MCF 10A (cell line): ENCODE results near the gene LPIN1. TPM values are rescaled to one million over a fixed set of nuclear protein-coding genes. Genes with fewer than 3 reads are reported as not detected.

Source experiments
- BruUV-seq: library from RNA; stranded (reverse); fragments of 400-500 nt; replicated peaks from 2 replicates; lab custom pipeline; 2021; lab: Mats Ljungman, UMichigan
- CTCF ChIA-PET: fragments of 300-600 bp; sonication (Branson Sonifier 250); formaldehyde crosslinking; extraction: SDS; loops from one replicate; lab custom pipeline; 2021; ENCODE audit warnings: antibody characterized with exemption, inconsistent platforms; lab: Yijun Ruan, JAX
- POLR2A ChIA-PET: fragments of 300-600, 350-650 bp; sonication (Branson Sonifier 250); formaldehyde crosslinking; extraction: SDS; loops from one replicate; lab custom pipeline; 2020; ENCODE audit warnings: antibody characterized with exemption, inconsistent platforms; lab: Yijun Ruan, JAX
- DNase-seq: peaks from one replicate; pipeline ENCODE4 v3.0.0-alpha.2; 2018; ENCODE audit not compliant: unreplicated experiment
- H3K27ac Mint-ChIP-seq: one replicate; pipeline ENCODE4 v1.8.0; 2022; ENCODE audit warnings: mild to moderate bottlenecking, low read depth, mixed read lengths; ENCODE audit not compliant: unreplicated experiment
- H3K27me3 Mint-ChIP-seq: one replicate; pipeline ENCODE4 v1.8.0; 2022; ENCODE audit warnings: mixed read lengths; ENCODE audit not compliant: insufficient read depth, unreplicated experiment
- H3K36me3 Mint-ChIP-seq: one replicate; pipeline ENCODE4 v1.8.0; 2022; ENCODE audit warnings: mild to moderate bottlenecking, moderate library complexity, mixed read lengths; ENCODE audit not compliant: insufficient read depth, unreplicated experiment
- H3K4me1 Mint-ChIP-seq: one replicate; pipeline ENCODE4 v1.8.0; 2022; ENCODE audit warnings: mixed read lengths; ENCODE audit not compliant: insufficient read depth, unreplicated experiment
- H3K4me3 Mint-ChIP-seq: one replicate; pipeline ENCODE4 v1.8.0; 2022; ENCODE audit warnings: mild to moderate bottlenecking, moderate library complexity, mixed read lengths; ENCODE audit not compliant: unreplicated experiment
- H3K9me3 Mint-ChIP-seq: one replicate; pipeline ENCODE4 v1.8.0; 2022; ENCODE audit warnings: mixed read lengths; ENCODE audit not compliant: unreplicated experiment
- intact Hi-C: fragments of 100-400 bp; cut with micrococcal nuclease; formaldehyde crosslinking; loops from 2 replicates; pipeline ENCODE4 v1.14.1; 2022
- microRNA-seq: library from miRNA; unstranded; fragments of <30 nt; microRNA quantifications from one replicate; pipeline ENCODE4 v1.2.0, GENCODE V29; 2022
- total RNA-seq: library from RNA; stranded (reverse); gene quantifications from 2 replicates; pipeline ENCODE4 v1.2.3, GENCODE V29; 2022
- TF ChIP-seq, protein P1 (sequence below): fragments of 200-600 bp; IDR thresholded peaks from one replicate; pipeline ENCODE4 v1.8.0; 2022; ENCODE audit warnings: antibody characterized with exemption, mild to moderate bottlenecking; ENCODE audit not compliant: unreplicated experiment

Gene LPIN1
- total RNA-seq, 1 experiment from 2014 or later: 65.7 TPM

- H3K4me1 Mint-ChIP-seq: peaks cover 18% of the 10 kb centered on the region
- H3K27ac Mint-ChIP-seq: no peak overlapping the region
- POLR2A ChIA-PET: no interaction called here
- no peaks in the 10 kb centered on the region for H3K36me3 Mint-ChIP-seq
- H3K4me3 Mint-ChIP-seq: no peak overlapping the region
- intact Hi-C loops: no loop called here
- CTCF ChIA-PET: interaction anchor here (0.6 kb wide), 1 partner anchor 922 kb away, joined by 3 read pairs; no protein-coding TSS in a partner anchor
- no TSS peak for BruUV-seq
- no peaks in the 10 kb centered on the region for H3K9me3 Mint-ChIP-seq
- TF ChIP-seq, protein P1, sequence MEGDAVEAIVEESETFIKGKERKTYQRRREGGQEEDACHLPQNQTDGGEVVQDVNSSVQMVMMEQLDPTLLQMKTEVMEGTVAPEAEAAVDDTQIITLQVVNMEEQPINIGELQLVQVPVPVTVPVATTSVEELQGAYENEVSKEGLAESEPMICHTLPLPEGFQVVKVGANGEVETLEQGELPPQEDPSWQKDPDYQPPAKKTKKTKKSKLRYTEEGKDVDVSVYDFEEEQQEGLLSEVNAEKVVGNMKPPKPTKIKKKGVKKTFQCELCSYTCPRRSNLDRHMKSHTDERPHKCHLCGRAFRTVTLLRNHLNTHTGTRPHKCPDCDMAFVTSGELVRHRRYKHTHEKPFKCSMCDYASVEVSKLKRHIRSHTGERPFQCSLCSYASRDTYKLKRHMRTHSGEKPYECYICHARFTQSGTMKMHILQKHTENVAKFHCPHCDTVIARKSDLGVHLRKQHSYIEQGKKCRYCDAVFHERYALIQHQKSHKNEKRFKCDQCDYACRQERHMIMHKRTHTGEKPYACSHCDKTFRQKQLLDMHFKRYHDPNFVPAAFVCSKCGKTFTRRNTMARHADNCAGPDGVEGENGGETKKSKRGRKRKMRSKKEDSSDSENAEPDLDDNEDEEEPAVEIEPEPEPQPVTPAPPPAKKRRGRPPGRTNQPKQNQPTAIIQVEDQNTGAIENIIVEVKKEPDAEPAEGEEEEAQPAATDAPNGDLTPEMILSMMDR: no peak
- no peak for DNase-seq
- no peaks in the 10 kb centered on the region for H3K27me3 Mint-ChIP-seq
These were observed 130.0 kb downstream of the LPIN1 start for GRCh38 chr2:11876436-11876835.

- no peak for DNase-seq
- Mint-ChIP-seq H3K36me3 (no peaks in the 10 kb centered on the region), H3K27ac (no peak overlapping the region), H3K4me1 (peaks cover 18% of the 10 kb centered on the region), H3K9me3 (no peaks in the 10 kb centered on the region), H3K27me3 (no peaks in the 10 kb centered on the region), H3K4me3 (no peak overlapping the region)
- BruUV-seq: no TSS peak
- intact Hi-C loops: no loop called here
- TF ChIP-seq, protein P1: no peak
- ChIA-PET CTCF (interaction anchor here (0.6 kb wide), 1 partner anchor 922 kb away, joined by 3 read pairs; no protein-coding TSS in a partner anchor), POLR2A (interaction anchor here (0.6 kb wide), 1 partner anchor 825 kb away, joined by 3 read pairs; no protein-coding TSS in a partner anchor)
These were observed 130.5 kb downstream of the LPIN1 start for GRCh38 chr2:11876889-11877288.

Small RNA genes lying within 50 kb of the gene (microRNA-seq; reads per million reads assigned to microRNA genes)
- gene MIR4262 (not detected), gene MIR548S (1.6 reads per million, percentile 10 among the genes with 10 or more reads in this experiment)

Other genes with a start within 250 kb of the LPIN1 start
- gene GREB1, start 212.6 kb upstream of the LPIN1 start, total RNA-seq: 1.7 and 2.3 TPM in 2 replicates
- gene NTSR2, start 76.4 kb upstream of the LPIN1 start, total RNA-seq: not detected in 2 replicates